H1 (cell line): ENCODE data around the gene HMGXB3. TPM values are rescaled to one million over a fixed set of nuclear protein-coding genes. Genes with fewer than 3 reads are reported as not detected.

Experiments used
- CTCF ChIA-PET: fragments of 300-600 bp; sonication (Branson Sonifier 250); formaldehyde crosslinking; loops from one replicate; lab custom pipeline; 2021; ENCODE audit not compliant: partially characterized antibody; lab: Charles Lee
- POLR2A ChIA-PET: fragments of 300-600 bp; sonication (Branson Sonifier 250); formaldehyde crosslinking; loops from one replicate; lab custom pipeline; 2021; ENCODE audit warnings: inconsistent platforms; ENCODE audit not compliant: partially characterized antibody; lab: Charles Lee
- DNase-seq, 2 experiments: peaks; one replicate each; pipeline versions ENCODE4 v3.0.0 to v3.0.0-alpha.2; 2010 to 2022; ENCODE audit warnings: low spot score in 2 of 2, low read depth in 1 of 2, mixed read lengths in 1 of 2
- FAIRE-seq: peaks from 2 replicates; lab custom pipeline; 2011; peaks lifted over from hg19 to GRCh38; lab: Jason Lieb, UNC
- H2AFZ ChIP-seq: 2 replicates; pipeline ENCODE4 v1.8.1; 2012; ENCODE audit warnings: low read length, inconsistent platforms
- H2AK5ac ChIP-seq: 2 replicates; pipeline ENCODE4 v1.6.1; 2013; ENCODE audit warnings: low read depth, low read length
- H2BK120ac ChIP-seq: replicated peaks from 2 replicates; pipeline ENCODE3; 2013; ENCODE audit warnings: low read depth, low read length, inconsistent platforms
- H2BK12ac ChIP-seq: 2 replicates; pipeline ENCODE4 v1.6.1; 2013; ENCODE audit warnings: low read depth, low read length
- H2BK15ac ChIP-seq: 2 replicates; pipeline ENCODE4 v1.6.1; 2013; ENCODE audit warnings: low read length
- H2BK20ac ChIP-seq: 2 replicates; pipeline ENCODE4 v1.6.1; 2013; ENCODE audit warnings: low read length
- H2BK5ac ChIP-seq: 2 replicates; pipeline ENCODE4 v1.6.1; 2013; ENCODE audit warnings: low read depth, low read length
- H3K14ac ChIP-seq: 2 replicates; pipeline ENCODE4 v1.6.1; 2013; ENCODE audit warnings: inconsistent platforms; ENCODE audit not compliant: insufficient read length
- H3K18ac ChIP-seq: 2 replicates; pipeline ENCODE4 v1.6.1; 2013; ENCODE audit warnings: low read length; ENCODE audit errors: extremely low read depth
- H3K23ac ChIP-seq: 2 replicates; pipeline ENCODE4 v1.6.1; 2013; ENCODE audit warnings: inconsistent platforms; ENCODE audit not compliant: insufficient read length
- H3K23me2 ChIP-seq: 2 replicates; pipeline ENCODE4 v1.6.1; 2013; ENCODE audit warnings: low read depth, low read length
- H3K27ac ChIP-seq: 2 replicates; pipeline ENCODE4 v1.6.1; 2011; ENCODE audit warnings: low read depth, low read length, inconsistent platforms
- H3K27me3 ChIP-seq, 4 experiments: replicated peaks in 1 of 4; 1 replicate in 1 of 4; 2 replicates in 3 of 4; pipeline versions ENCODE4 v1.6.1 to v1.8.1; 2011 to 2013; ENCODE audit warnings: low read length in 3 of 4, mild to moderate bottlenecking in 3 of 4, inconsistent platforms in 2 of 4, mixed read lengths in 2 of 4, moderate library complexity in 1 of 4; ENCODE audit not compliant: control insufficient read depth in 3 of 4, insufficient read depth in 3 of 4; ENCODE audit errors: extremely low read depth in 1 of 4
- H3K36me3 ChIP-seq, 4 experiments: 2 replicates each; pipeline versions ENCODE4 v1.6.1 to v1.8.1; 2011 to 2013; ENCODE audit warnings: mild to moderate bottlenecking in 4 of 4, low read length in 3 of 4, moderate library complexity in 2 of 4, control low read depth in 1 of 4, inconsistent platforms in 1 of 4; ENCODE audit not compliant: insufficient read depth in 4 of 4, control insufficient read depth in 2 of 4
- H3K4ac ChIP-seq: replicated peaks from 2 replicates; pipeline ENCODE3; 2013; ENCODE audit warnings: low read length, low read depth, mixed read lengths, inconsistent platforms; ENCODE audit not compliant: insufficient read length
- H3K4me1 ChIP-seq, 4 experiments: replicated peaks in 1 of 4; 1 replicate in 1 of 4; 2 replicates in 3 of 4; pipeline versions ENCODE4 v1.6.1 to v1.8.1; 2011 to 2013; ENCODE audit warnings: low read length in 3 of 4, inconsistent platforms in 2 of 4, mixed read lengths in 1 of 4; ENCODE audit not compliant: insufficient read depth in 4 of 4, control insufficient read depth in 3 of 4
- H3K4me2 ChIP-seq, 2 experiments: 2 replicates each; pipeline versions ENCODE4 v1.6.1 to v1.8.1; 2011 to 2013; ENCODE audit warnings: low read depth in 2 of 2, low read length in 2 of 2, control low read depth in 1 of 2, inconsistent platforms in 1 of 2, mild to moderate bottlenecking in 1 of 2; ENCODE audit not compliant: insufficient read depth in 1 of 2
- H3K4me3 ChIP-seq, 4 experiments: fragments of 200-600, 300-600 bp in 1 of 4; sonication (generic), shearing (Covaris generic), sonication (Bioruptor Twin) in 1 of 4; 2 replicates each; pipeline versions ENCODE4 v1.5.1 to v1.8.1; 2011 to 2016; ENCODE audit warnings: low read length in 4 of 4, low read depth in 3 of 4, control low read depth in 2 of 4, inconsistent platforms in 2 of 4, mild to moderate bottlenecking in 2 of 4, mixed read lengths in 1 of 4, moderate library complexity in 1 of 4; ENCODE audit not compliant: insufficient read depth in 2 of 4; ENCODE audit errors: extremely low read depth in 1 of 4
- H3K56ac ChIP-seq: replicated peaks from 2 replicates; pipeline ENCODE3; 2013; ENCODE audit warnings: low read depth, mild to moderate bottlenecking, mixed read lengths, low read length, inconsistent platforms; ENCODE audit not compliant: insufficient read length
- H3K79me1 ChIP-seq: 2 replicates; pipeline ENCODE4 v1.6.1; 2013; ENCODE audit warnings: low read depth, low read length, control low read depth
- H3K79me2 ChIP-seq, 2 experiments: 2 replicates each; pipeline versions ENCODE4 v1.6.1 to v1.8.1; 2012 to 2013; ENCODE audit warnings: low read length in 2 of 2, mild to moderate bottlenecking in 2 of 2, inconsistent platforms in 1 of 2; ENCODE audit not compliant: insufficient read depth in 2 of 2, control insufficient read depth in 1 of 2
- H3K9ac ChIP-seq, 4 experiments: replicated peaks in 1 of 4; 1 replicate in 1 of 4; 2 replicates in 3 of 4; pipeline versions ENCODE4 v1.6.1 to v1.8.1; 2011 to 2013; ENCODE audit warnings: low read depth in 3 of 4, low read length in 3 of 4, control low read depth in 2 of 4, mild to moderate bottlenecking in 2 of 4, moderate library complexity in 2 of 4, inconsistent platforms in 1 of 4; ENCODE audit errors: extremely low read depth in 1 of 4
- H3K9me3 ChIP-seq, 2 experiments: 2 replicates each; pipeline versions ENCODE4 v1.6.1 to v1.8.1; 2012 to 2013; ENCODE audit warnings: mild to moderate bottlenecking in 2 of 2, moderate library complexity in 2 of 2, control low read depth in 1 of 2, inconsistent platforms in 1 of 2, low read depth in 1 of 2, low read length in 1 of 2, mixed read lengths in 1 of 2; ENCODE audit not compliant: insufficient read depth in 2 of 2
- H4K20me1 ChIP-seq, 2 experiments: replicated peaks in 1 of 2; 2 replicates each; pipeline versions ENCODE3 to v1.8.1; 2011 to 2013; ENCODE audit warnings: inconsistent platforms in 2 of 2, low read length in 2 of 2, mild to moderate bottlenecking in 1 of 2; ENCODE audit not compliant: insufficient read depth in 2 of 2, control insufficient read depth in 1 of 2
- H4K5ac ChIP-seq: 2 replicates; pipeline ENCODE4 v1.6.1; 2013; ENCODE audit warnings: low read length, low read depth, mixed read lengths, inconsistent platforms; ENCODE audit not compliant: insufficient read length
- H4K8ac ChIP-seq: 2 replicates; pipeline ENCODE4 v1.8.0; 2013; ENCODE audit warnings: mild to moderate bottlenecking, moderate library complexity, low read length, inconsistent platforms; ENCODE audit not compliant: insufficient read depth; ENCODE audit errors: extremely low read depth
- H4K91ac ChIP-seq: replicated peaks from 2 replicates; pipeline ENCODE3; 2013; ENCODE audit warnings: low read length, mixed read lengths, inconsistent platforms; ENCODE audit not compliant: insufficient read length
- CTCF ChIP-seq, 3 experiments: IDR thresholded peaks; 1 replicate in 2 of 3; 2 replicates in 1 of 3; pipeline versions ENCODE4 v1.5.1 to v1.6.1; 2011; ENCODE audit warnings: low read length in 3 of 3, mild to moderate bottlenecking in 3 of 3, inconsistent platforms in 2 of 3, low read depth in 1 of 3, moderate library complexity in 1 of 3; ENCODE audit not compliant: insufficient read depth in 1 of 3; ENCODE audit errors: control extremely low read depth in 1 of 3
- NRF1 ChIP-seq: IDR thresholded peaks from 2 replicates; pipeline ENCODE4 v1.6.1; 2011; ENCODE audit warnings: mild to moderate bottlenecking, low read depth, low read length, improper control_type of control experiment
- POLR2A ChIP-seq, 2 experiments: IDR thresholded peaks; 1 replicate in 1 of 2; 2 replicates in 1 of 2; pipeline ENCODE4 v1.6.1; 2011; ENCODE audit warnings: low read depth in 2 of 2, low read length in 2 of 2, mild to moderate bottlenecking in 2 of 2; ENCODE audit errors: control extremely low read depth in 1 of 2
- SAP30 ChIP-seq: fragments of 300-600 bp; sonication (generic); IDR thresholded peaks from 2 replicates; pipeline ENCODE4 v1.7.1; 2012; ENCODE audit warnings: low read length, moderate library complexity, mild to moderate bottlenecking, inconsistent platforms; ENCODE audit not compliant: insufficient read depth, insufficient replicate concordance
- SUZ12 ChIP-seq: fragments of 200-600 bp; sonication (generic); IDR thresholded peaks from 2 replicates; pipeline ENCODE4 v1.6.1; 2012; ENCODE audit warnings: mild to moderate bottlenecking, inconsistent platforms, low read length, moderate library complexity, mixed read lengths
- TAF1 ChIP-seq: IDR thresholded peaks from 2 replicates; pipeline ENCODE4 v1.6.1; 2011; ENCODE audit warnings: mild to moderate bottlenecking, low read depth, low read length
- WGBS, 2 experiments: shearing (Covaris generic) in 1 of 2; methylation state at CpG; one replicate each; pipeline versions ENCODE4 v1.1.6 to v1.1.7; 2013 to 2015; ENCODE audit warnings: low lambda C conversion rate in 2 of 2, mixed read lengths in 2 of 2, inconsistent platforms in 1 of 2, low coverage in 1 of 2, missing lambda C conversion rate in 1 of 2; ENCODE audit not compliant: insufficient replicate concordance in 2 of 2, insufficient coverage in 1 of 2, insufficient read length in 1 of 2; ENCODE audit errors: extremely low coverage in 1 of 2, missing lambda C conversion rate in 1 of 2; 5-methylcytosine and 5-hydroxymethylcytosine counted together
- polyA plus RNA-seq, 7 experiments: library from polyadenylated mRNA; depleted of rRNA in 3 of 7; stranded (reverse) in 5 of 7; unstranded in 2 of 7; fragments of >200 nt in 5 of 7; fragments of 200-250 nt in 2 of 7; gene quantifications; 1 replicate in 5 of 7; 2 replicates in 1 of 7; 4 replicates in 1 of 7; pipeline versions ENCODE4 v1.2.1 to v1.2.3, GENCODE V29; 2011 to 2013; ENCODE audit warnings: missing spikeins in 2 of 7, mixed read lengths in 2 of 7
- total RNA-seq: library from RNA; stranded (reverse); fragmentation: NEBNext Ultra II Directional; extraction: Animal tissue kit (Norgen Biotek cat#: 25700); gene quantifications from 2 replicates; pipeline ENCODE4 v1.2.1, GENCODE V29; 2021

HMGXB3 gene
- total and polyA plus RNA-seq, 2 of the 8 experiments (the other 6 are each of a cell fraction or from before 2014, with no cell fraction given), result 26.8 to 28.0 TPM

- Histone ChIP-seq H3K9ac (no peak overlapping the region), H3K23ac (no peak overlapping the region), H3K27ac (no peak overlapping the region), H2BK20ac (no peak overlapping the region), H3K18ac (no peak overlapping the region), H2AFZ (no peak overlapping the region), H3K4me1 (no peaks in the 10 kb centered on the region), H3K4me3 (no peak overlapping the region), H3K9me3 (no peaks in the 10 kb centered on the region), H3K79me1 (no peaks in the 10 kb centered on the region), H3K14ac (no peak overlapping the region), H4K20me1 (peaks cover 0 to 4% of the 10 kb centered on the region in 2 experiments), H3K27me3 (no peaks in the 10 kb centered on the region), H3K4me2 (no peak overlapping the region), H3K79me2 (no peaks in the 10 kb centered on the region), H2BK5ac (no peak overlapping the region), H2AK5ac (no peak overlapping the region), H4K8ac (no peak overlapping the region), H2BK12ac (no peak overlapping the region), H3K4ac (no peak overlapping the region), H3K23me2 (no peaks in the 10 kb centered on the region), H4K91ac (no peak overlapping the region), H4K5ac (no peak overlapping the region), H2BK15ac (no peak overlapping the region), H3K36me3 (peaks cover 18 to 79% (median 62%) of the 10 kb centered on the region in 4 experiments), H2BK120ac (no peak overlapping the region), H3K56ac (no peak overlapping the region)
- WGBS, 2 experiments, result 88% methylated on average over 4 of the region's 4 CpGs; no CpG with 5 or more reads in 1 of the 2 experiments
- TF ChIP-seq SAP30 (no peak), SUZ12 (no peak), TAF1 (no peak), NRF1 (no peak), CTCF (IDR thresholded peaks at IDR 0.05; ENCODE audit: control extremely low read depth in 1 of 3, insufficient read depth in 1 of 3, low read depth in 1 of 3, low read length in 3 of 3) (no peak), POLR2A (IDR thresholded peaks at IDR 0.05; ENCODE audit: control extremely low read depth in 1 of 2, low read depth in 2 of 2, low read length in 2 of 2) (no peak)
- POLR2A ChIA-PET, result no interaction called here
- CTCF ChIA-PET, result interaction anchor here (1.0 to 2.5 kb wide), 4 partner anchors 11 to 32 kb away, joined by 4 to 10 read pairs (median 6); no protein-coding TSS in a partner anchor
- DNase-seq, result no peak
- no peak for FAIRE-seq
These were observed 34.1 kb downstream of the HMGXB3 start for GRCh38 chr5:150034662-150035061.
